NCI-H510A treated with DMSO at 0.1 percent for 48 hours (cell line): ENCODE measurements around the gene F2RL2.

Source experiments
- DNase-seq: peaks from one replicate; lab custom pipeline; 2025; lab: John Stamatoyannopoulos, UW

Gene F2RL2, protein sequence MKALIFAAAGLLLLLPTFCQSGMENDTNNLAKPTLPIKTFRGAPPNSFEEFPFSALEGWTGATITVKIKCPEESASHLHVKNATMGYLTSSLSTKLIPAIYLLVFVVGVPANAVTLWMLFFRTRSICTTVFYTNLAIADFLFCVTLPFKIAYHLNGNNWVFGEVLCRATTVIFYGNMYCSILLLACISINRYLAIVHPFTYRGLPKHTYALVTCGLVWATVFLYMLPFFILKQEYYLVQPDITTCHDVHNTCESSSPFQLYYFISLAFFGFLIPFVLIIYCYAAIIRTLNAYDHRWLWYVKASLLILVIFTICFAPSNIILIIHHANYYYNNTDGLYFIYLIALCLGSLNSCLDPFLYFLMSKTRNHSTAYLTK

GRCh38 chr5:76622973-76623596, at the start of gene F2RL2:
TSS of gene F2RL2 (minus strand) at chr5:76623403. CDS start at chr5:76623230, 173 bp downstream.
- no peak for DNase-seq

DNA sequence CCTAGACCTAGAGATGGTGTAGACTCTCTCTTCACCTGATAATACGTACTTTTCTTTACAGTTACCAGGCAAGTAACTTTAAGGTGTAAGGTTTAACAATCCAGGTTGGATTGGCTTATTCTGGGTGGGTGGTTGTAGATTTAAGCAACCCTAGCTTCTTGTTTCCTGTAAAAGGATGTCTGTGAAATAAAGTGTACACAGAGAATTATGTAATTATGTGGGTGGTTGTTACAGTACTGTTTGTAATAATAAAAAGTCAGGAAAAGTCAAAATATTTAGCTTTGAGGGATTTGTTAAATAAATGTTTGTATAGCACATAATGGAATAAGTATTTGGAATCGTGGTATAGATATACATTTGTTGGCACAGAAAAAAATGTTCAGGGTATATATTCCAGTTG, 49.0 kb upstream of the F2RL2 start:
- no peak for DNase-seq

DNA sequence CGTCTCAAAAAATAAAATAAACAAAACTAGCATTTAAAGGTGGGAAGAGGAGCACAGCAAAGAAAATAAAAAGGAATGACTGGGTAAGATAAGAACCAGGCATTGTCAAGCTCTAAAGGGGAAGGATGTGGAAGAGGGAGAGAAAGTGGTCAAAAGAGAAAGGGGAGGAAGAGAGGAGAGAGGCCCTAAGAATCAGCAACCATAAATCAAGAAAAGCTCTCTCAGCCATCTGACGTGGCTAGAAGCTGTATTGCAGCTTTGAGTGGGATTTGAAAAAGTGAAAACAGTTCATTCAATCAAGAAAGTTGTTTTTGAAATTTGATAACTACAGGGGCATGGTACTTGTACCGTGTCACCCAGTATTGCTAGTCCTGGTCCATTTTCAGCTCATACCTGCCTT, 47.3 kb upstream of the F2RL2 start:
- no peak for DNase-seq

DNA sequence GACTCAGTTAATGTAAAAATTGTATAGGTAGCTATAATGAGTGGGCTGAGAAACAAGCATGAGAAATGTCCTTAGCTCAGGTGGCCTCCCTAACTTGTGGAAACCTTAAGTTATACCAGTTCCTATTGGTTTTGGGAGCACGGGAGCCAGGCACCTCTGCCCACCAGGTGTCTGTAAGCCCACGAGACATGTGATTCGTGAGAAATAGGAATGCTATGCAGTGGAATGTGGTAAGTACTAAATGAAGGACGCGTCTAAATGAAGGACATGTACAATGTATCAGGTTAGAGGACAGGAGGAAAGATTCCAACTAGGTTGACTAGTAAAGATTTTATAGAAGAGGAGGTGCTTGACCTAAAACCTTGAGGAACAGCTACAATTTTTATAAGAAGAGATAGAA, 46.0 kb upstream of the F2RL2 start:
- no peak for DNase-seq

- DNase-seq = no peak
These were observed 44.3 kb upstream of the F2RL2 start for GRCh38 chr5:76667495-76667894.

DNA sequence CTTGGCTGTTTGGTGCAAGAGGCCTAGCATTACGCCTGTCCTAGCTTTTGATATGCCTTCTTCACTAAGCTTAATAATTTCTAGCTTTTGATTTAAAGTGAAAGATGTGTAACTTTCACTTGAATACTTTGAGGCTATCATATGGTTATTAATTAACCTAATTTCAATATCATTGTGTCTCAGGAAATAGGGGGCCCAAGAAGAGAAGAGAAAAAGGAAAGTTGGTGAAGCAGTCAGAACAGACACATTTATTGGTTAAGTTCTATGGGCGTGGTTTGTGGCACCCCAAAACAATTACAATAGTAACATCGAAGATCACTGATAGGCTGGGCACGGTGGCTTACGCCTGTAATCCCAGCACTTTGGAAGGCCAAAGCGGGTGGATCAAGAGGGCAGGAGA, 40.9 kb upstream of the F2RL2 start:
- no peak for DNase-seq

DNA sequence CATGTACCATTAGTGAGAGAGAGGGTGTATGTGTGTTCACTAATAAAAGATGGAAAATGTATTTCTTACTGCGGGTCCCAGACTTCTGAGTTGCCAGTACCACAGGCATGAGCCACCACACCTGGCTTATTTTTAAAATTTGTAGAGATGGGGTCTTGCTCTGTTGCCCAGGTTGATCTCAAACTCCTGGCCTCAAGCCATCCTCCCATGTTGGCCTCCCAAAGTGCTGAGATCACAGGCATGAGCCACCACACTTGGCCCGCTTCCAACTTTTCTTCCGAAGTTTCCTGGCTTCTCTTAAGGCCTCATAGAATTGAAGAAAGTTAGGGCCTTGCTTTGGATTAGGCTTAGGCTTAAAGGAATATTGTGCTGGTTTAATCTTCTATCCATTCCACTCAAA, 40.4 kb upstream of the F2RL2 start:
- DNase-seq = no peak

DNA sequence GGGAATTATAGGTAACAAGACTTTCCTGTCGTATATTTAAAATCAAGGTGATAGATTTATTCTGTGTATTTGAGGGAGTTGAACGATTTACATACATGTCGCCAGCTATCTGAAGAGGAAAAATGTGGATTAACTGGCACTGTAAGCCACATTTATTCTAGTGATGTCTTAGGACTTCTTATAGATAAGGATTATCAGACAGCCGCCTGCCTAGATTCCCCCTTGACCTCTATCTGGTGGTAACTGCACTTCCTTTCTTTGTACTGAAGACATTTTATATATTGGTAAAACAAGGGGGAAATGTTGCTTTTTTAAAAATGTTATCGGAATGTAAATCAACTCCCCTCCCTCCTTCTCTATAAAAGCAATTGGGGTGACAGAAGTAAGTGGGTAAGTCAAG, 39.3 kb upstream of the F2RL2 start:
- DNase-seq = no peak

GRCh38 chr5:76660360-76660759, 37.2 kb upstream of the F2RL2 start:
- DNase-seq = no peak

- DNase-seq = no peak
These were observed 34.6 kb upstream of the F2RL2 start for GRCh38 chr5:76657683-76658311.

- no peak for DNase-seq
These were observed 33.9 kb upstream of the F2RL2 start for GRCh38 chr5:76657091-76657490.

DNA sequence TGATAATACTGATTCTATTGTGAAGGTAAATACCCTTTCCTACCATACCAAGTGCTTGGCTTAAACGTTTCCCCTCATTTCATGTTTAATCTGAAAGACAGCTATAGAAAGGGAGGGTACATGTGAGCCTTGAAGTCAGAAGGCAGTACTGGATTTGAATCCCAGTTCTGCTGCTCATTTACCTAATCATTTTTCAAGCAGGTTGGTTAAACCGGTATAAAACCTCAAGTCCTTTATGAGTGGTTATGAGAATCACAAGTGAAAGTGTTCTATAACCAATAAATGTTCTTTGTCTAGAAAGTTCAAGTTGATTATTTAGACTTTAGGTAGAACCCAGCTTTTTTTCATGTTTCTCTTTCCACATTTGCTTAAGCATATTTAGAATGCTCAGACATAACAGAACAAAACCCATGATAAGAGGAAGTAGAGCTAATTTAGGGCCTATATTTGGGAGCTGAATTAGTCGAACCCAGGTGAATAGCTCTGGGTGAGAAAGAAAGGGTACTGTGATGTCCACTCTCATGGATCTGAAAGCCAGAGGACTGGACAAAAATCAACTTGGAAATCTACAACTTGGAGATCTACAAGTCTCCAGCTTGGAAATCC, 29.7 kb upstream of the F2RL2 start:
- DNase-seq = no peak

- DNase-seq = no peak
These were observed 25.9 kb upstream of the F2RL2 start for GRCh38 chr5:76649140-76649539.

GRCh38 chr5:76643371-76643770, 20.2 kb upstream of the F2RL2 start:
- DNase-seq = no peak

- DNase-seq = no peak
These were observed 19.3 kb upstream of the F2RL2 start for GRCh38 chr5:76642390-76643040.

GRCh38 chr5:76641514-76642120, 18.4 kb upstream of the F2RL2 start:
- DNase-seq = no peak

GRCh38 chr5:76638479-76638878, 15.3 kb upstream of the F2RL2 start:
- DNase-seq = no peak

DNA sequence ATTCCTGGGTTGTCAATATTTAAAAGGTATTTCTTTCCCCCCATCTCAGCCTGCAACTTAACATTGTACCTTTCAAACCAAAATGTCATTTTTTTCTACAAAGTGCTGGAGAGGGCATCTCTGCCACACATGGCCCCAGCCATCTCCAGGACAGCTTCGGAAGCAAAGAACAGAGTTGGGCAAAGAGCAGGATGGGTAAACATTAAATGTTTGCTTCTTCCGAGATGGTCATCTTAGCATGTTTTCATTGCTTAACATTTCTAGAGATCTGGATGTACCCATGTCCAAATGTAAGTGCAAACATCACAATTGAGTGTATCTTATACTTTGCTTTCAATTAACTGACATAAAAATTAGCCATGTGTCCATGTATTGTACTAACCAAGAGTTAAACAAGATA, 14.3 kb upstream of the F2RL2 start:
- DNase-seq = no peak

GRCh38 chr5:76634661-76635060, 11.5 kb upstream of the F2RL2 start:
- no peak for DNase-seq

GRCh38 chr5:76626738-76627137, 3.5 kb upstream of the F2RL2 start:
- DNase-seq = no peak

- no peak for DNase-seq
These were observed 2.0 kb upstream of the F2RL2 start for GRCh38 chr5:76625087-76625815.
